Transverse colon (tissue), 4 donors: ENCODE data around the gene ARPP21. TPM values are rescaled to one million over a fixed set of nuclear protein-coding genes. Genes with fewer than 3 reads are reported as not detected.

ENCODE experiments used
- DNase-seq: peaks from one replicate; pipeline ENCODE4 v3.0.0-alpha.2; 2019
- H3K27ac ChIP-seq, 4 donors: fragments of 200-600 bp; sonication (generic); 2 replicates each; pipeline ENCODE4 v1.5.1; 2016 to 2018; ENCODE audit warnings: inconsistent platforms in 4 of 4
- H3K27me3 ChIP-seq: fragments of 200-600 bp; sonication (generic); 2 replicates; pipeline ENCODE4 v1.5.1; 2017; ENCODE audit warnings: inconsistent platforms
- H3K36me3 ChIP-seq, 4 donors: fragments of 200-600 bp; sonication (generic); 2 replicates each; pipeline ENCODE4 v1.5.1; 2017 to 2019; ENCODE audit warnings: inconsistent platforms in 4 of 4
- H3K4me1 ChIP-seq, 4 donors: fragments of 200-600 bp; sonication (generic); 2 replicates each; pipeline ENCODE4 v1.5.1; 2017 to 2020; ENCODE audit warnings: inconsistent platforms in 4 of 4
- H3K4me3 ChIP-seq, 4 donors: fragments of 200-600 bp; sonication (generic); 1 replicate in 1 of 4; 2 replicates in 3 of 4; pipeline versions ENCODE4 v1.5.1 to v1.6.1; 2017 to 2019; ENCODE audit warnings: inconsistent platforms in 4 of 4
- H3K9me3 ChIP-seq, 2 donors: fragments of 200-600 bp; sonication (generic); 2 replicates each; pipeline ENCODE4 v1.5.1; 2017 to 2019; ENCODE audit warnings: inconsistent platforms in 2 of 2
- EP300 ChIP-seq: sonication (generic); formaldehyde crosslinking; IDR thresholded peaks from one replicate; pipeline ENCODE4 v1.6.1; 2017; ENCODE audit warnings: antibody characterized with exemption, low read depth
- POLR2A ChIP-seq: fragments of 450-650 bp; IDR thresholded peaks from one replicate; pipeline ENCODE4 v1.6.1; 2016; ENCODE audit warnings: antibody characterized with exemption, mild to moderate bottlenecking, moderate library complexity
- POLR2AphosphoS5 ChIP-seq, 3 donors: sonication (generic); formaldehyde crosslinking; IDR thresholded peaks; one replicate each; pipeline ENCODE4 v1.6.1; 2016; ENCODE audit warnings: antibody characterized with exemption in 3 of 3
- WGBS, 2 donors: methylation state at CpG; one replicate each; pipeline ENCODE4 v1.1.5; 2018; ENCODE audit warnings: low coverage in 1 of 2; 5-methylcytosine and 5-hydroxymethylcytosine counted together
- in situ Hi-C, 4 donors: fragments of 200-750 bp; cut with MboI; loops; one replicate each; pipeline versions ENCODE4 v1.15.0 to v1.15.1; 2017; ENCODE audit warnings: low sequenced_read_pairs in 3 of 4, low pct_ligation_motif_present in 1 of 4, low pct_unique_long_range_greater_than_20kb in 1 of 4
- intact Hi-C: fragments of 100-400 bp; cut with DNase I; formaldehyde crosslinking; loops from one replicate; pipeline ENCODE4 v1.15.1; 2023; ENCODE audit warnings: low total_unique reads
- total RNA-seq, 4 donors: library from RNA; depleted of rRNA; stranded (reverse); fragments of >200 nt; gene quantifications; one replicate each; pipeline ENCODE4 v1.1.0, GENCODE V29; 2016
- TF ChIP-seq, protein P1 (sequence below), 5 experiments: fragments of 200-600 bp in 3 of 5; fragments of 450-650 bp in 2 of 5; sonication (generic) in 3 of 5; IDR thresholded peaks; 1 replicate in 2 of 5; 2 replicates in 3 of 5; pipeline ENCODE4 v1.5.1; 2016 to 2017; ENCODE audit warnings: antibody characterized with exemption in 5 of 5, inconsistent platforms in 3 of 5, mild to moderate bottlenecking in 2 of 5, moderate library complexity in 1 of 5

Gene ARPP21
- total RNA-seq, 4 donors from 2014 or later = 0.32 TPM; not detected in 3

DNA sequence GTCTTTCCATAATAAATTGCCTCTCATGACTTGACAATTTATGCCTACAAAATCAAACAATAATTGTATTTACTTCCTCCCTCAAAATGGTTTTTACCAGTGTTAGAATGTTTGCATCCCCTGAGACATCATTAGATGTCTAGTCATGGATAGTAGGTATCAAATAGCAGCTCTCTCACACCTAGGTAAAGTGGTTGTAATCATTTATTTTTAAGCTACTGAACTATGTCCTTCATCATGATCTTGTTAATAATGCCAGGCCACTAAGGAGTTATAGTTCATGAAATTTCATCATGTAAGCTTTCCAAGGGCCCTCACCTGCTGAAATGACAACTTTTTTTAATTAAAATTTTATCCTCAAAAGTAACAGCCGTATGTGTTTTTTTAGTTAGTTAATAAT, 134.1 kb downstream of the ARPP21 start:
- in situ Hi-C loops (no loop called here), intact Hi-C loops (no loop called here)
- TF ChIP-seq POLR2A = no peak
- TF ChIP-seq POLR2AphosphoS5 (IDR thresholded peaks at IDR 0.05) = no peak
- TF ChIP-seq, protein P1, sequence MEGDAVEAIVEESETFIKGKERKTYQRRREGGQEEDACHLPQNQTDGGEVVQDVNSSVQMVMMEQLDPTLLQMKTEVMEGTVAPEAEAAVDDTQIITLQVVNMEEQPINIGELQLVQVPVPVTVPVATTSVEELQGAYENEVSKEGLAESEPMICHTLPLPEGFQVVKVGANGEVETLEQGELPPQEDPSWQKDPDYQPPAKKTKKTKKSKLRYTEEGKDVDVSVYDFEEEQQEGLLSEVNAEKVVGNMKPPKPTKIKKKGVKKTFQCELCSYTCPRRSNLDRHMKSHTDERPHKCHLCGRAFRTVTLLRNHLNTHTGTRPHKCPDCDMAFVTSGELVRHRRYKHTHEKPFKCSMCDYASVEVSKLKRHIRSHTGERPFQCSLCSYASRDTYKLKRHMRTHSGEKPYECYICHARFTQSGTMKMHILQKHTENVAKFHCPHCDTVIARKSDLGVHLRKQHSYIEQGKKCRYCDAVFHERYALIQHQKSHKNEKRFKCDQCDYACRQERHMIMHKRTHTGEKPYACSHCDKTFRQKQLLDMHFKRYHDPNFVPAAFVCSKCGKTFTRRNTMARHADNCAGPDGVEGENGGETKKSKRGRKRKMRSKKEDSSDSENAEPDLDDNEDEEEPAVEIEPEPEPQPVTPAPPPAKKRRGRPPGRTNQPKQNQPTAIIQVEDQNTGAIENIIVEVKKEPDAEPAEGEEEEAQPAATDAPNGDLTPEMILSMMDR (IDR thresholded peaks at IDR 0.05) = no peak
- no peak for TF ChIP-seq EP300
- no peaks in the 10 kb centered on the region for H3K9me3 ChIP-seq
- H3K4me1 ChIP-seq = no peaks in the 10 kb centered on the region
- H3K27ac ChIP-seq = no peak overlapping the region
- no peak overlapping the region for H3K4me3 ChIP-seq
- no peaks in the 10 kb centered on the region for H3K36me3 ChIP-seq
- H3K27me3 ChIP-seq = no peaks in the 10 kb centered on the region
- 77 to 83% methylated on average over 1 of the region's 1 CpG for WGBS, 2 donors
- DNase-seq = no peak

GRCh38 chr3:35776346-35776745, 137.0 kb downstream of the ARPP21 start:
- Histone ChIP-seq H3K4me1 (no peaks in the 10 kb centered on the region), H3K36me3 (no peaks in the 10 kb centered on the region), H3K4me3 (no peak overlapping the region), H3K27me3 (no peaks in the 10 kb centered on the region), H3K27ac (no peak overlapping the region), H3K9me3 (no peaks in the 10 kb centered on the region)
- no peak for TF ChIP-seq POLR2AphosphoS5 (IDR thresholded peaks at IDR 0.05)
- TF ChIP-seq, protein P1 (IDR thresholded peaks at IDR 0.05) = no peak
- TF ChIP-seq EP300 = no peak
- TF ChIP-seq POLR2A = no peak
- DNase-seq = no peak
- in situ Hi-C loops (no loop called here), intact Hi-C loops (no loop called here)
- WGBS, 2 donors = 54% methylated on average over 2 of the region's 2 CpGs; no CpG with 5 or more reads in 1 of the 2 donors

GRCh38 chr3:35777065-35777464, 137.7 kb downstream of the ARPP21 start:
- no peaks in the 10 kb centered on the region for H3K4me1 ChIP-seq
- no peak overlapping the region for H3K27ac ChIP-seq
- H3K27me3 ChIP-seq = no peaks in the 10 kb centered on the region
- no peak for TF ChIP-seq EP300
- no peak for TF ChIP-seq POLR2A
- TF ChIP-seq, protein P1 (IDR thresholded peaks at IDR 0.05) = no peak
- no peak for TF ChIP-seq POLR2AphosphoS5 (IDR thresholded peaks at IDR 0.05)
- intact Hi-C loops (no loop called here), in situ Hi-C loops (no loop called here)
- H3K4me3 ChIP-seq = no peak overlapping the region
- WGBS, 2 donors = 60 to 67% methylated on average over 1 to 2 of the region's 2 CpGs
- H3K36me3 ChIP-seq = no peaks in the 10 kb centered on the region
- H3K9me3 ChIP-seq = no peaks in the 10 kb centered on the region
- no peak for DNase-seq

- 38 to 46% methylated on average over 3 to 4 of the region's 4 CpGs for WGBS, 2 donors
- Histone ChIP-seq H3K27ac (no peak overlapping the region), H3K4me1 (no peaks in the 10 kb centered on the region), H3K4me3 (no peak overlapping the region), H3K36me3 (no peaks in the 10 kb centered on the region), H3K9me3 (no peaks in the 10 kb centered on the region), H3K27me3 (no peaks in the 10 kb centered on the region)
- in situ Hi-C loops = no loop called here
- DNase-seq = no peak
- intact Hi-C loops = no loop called here
- no peak for TF ChIP-seq EP300
- TF ChIP-seq POLR2AphosphoS5 (IDR thresholded peaks at IDR 0.05) = no peak
- TF ChIP-seq, protein P1 (IDR thresholded peaks at IDR 0.05) = no peak
- no peak for TF ChIP-seq POLR2A
These were observed 138.5 kb downstream of the ARPP21 start for GRCh38 chr3:35777563-35778554.
